Liver (tissue), 3 donors: Measurements from ENCODE around the gene ACVR2B.

Source experiments
- FOXA1 ChIP-seq: IDR thresholded peaks from 2 replicates; pipeline ENCODE4 v1.6.1; 2016; ENCODE audit warnings: antibody characterized with exemption
- HNF4A ChIP-seq, 2 donors: conservative IDR thresholded peaks; 2 replicates each; pipeline ENCODE4 v1.6.1; 2016; ENCODE audit warnings: antibody characterized with exemption in 2 of 2, mild to moderate bottlenecking in 2 of 2
- HNF4G ChIP-seq: IDR thresholded peaks from 2 replicates; pipeline ENCODE4 v1.6.1; 2016; ENCODE audit warnings: antibody characterized with exemption
- RAD21 ChIP-seq, 2 donors: IDR thresholded peaks; 2 replicates each; pipeline ENCODE4 v1.6.1; 2016; ENCODE audit warnings: antibody characterized with exemption in 2 of 2, mild to moderate bottlenecking in 2 of 2
- TF ChIP-seq, protein P1 (sequence below): fragments of 150-350 bp; IDR thresholded peaks from 2 replicates; pipeline ENCODE4 v1.5.1; 2017; ENCODE audit warnings: improper control_type of control experiment, low read depth, low read length; ENCODE audit not compliant: missing input control
- TF ChIP-seq, protein P2 (sequence below): IDR thresholded peaks from 2 replicates; pipeline ENCODE4 v1.6.1; 2016; ENCODE audit warnings: antibody characterized with exemption, mild to moderate bottlenecking
- TF ChIP-seq, protein P3 (sequence below): IDR thresholded peaks from 2 replicates; pipeline ENCODE4 v1.6.1; 2016; ENCODE audit warnings: antibody characterized with exemption
- donor health status: healthy.
- donor health status: healthy.

DNA sequence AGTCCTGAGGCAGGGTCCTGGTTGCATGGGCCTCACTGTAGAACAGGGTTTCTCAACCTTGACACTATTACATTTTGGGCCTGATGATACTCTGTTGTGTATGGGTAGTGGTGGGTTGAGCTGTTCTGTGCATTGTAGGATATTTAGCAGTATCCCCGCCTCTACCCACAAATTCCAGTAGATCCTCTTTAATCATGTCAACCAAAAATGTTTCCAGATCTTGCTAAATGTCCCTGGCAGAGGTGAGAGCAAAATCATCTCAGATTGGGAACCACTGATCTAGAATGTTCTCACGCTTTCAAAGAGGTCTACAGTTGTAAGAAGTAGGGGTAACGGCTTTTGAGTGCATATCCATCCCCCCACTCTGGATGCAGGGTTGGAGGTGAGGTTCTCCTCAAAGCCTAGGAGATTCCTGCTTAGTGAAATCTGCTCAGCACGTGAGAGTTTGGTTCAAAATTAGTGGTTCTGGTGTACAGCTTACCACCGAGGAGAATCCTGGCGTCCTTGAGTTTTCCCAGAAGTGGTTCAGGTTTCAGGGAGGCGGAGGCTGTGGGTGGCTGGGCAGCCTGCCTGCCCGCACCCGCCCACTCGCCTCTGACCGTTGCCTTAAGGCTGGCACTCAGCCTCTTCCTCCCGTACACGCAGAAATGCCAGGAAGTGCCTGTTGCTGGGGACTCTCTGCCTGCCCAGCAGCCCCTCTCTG, 5.3 kb downstream of the ACVR2B start:
- TF ChIP-seq, protein P1, sequence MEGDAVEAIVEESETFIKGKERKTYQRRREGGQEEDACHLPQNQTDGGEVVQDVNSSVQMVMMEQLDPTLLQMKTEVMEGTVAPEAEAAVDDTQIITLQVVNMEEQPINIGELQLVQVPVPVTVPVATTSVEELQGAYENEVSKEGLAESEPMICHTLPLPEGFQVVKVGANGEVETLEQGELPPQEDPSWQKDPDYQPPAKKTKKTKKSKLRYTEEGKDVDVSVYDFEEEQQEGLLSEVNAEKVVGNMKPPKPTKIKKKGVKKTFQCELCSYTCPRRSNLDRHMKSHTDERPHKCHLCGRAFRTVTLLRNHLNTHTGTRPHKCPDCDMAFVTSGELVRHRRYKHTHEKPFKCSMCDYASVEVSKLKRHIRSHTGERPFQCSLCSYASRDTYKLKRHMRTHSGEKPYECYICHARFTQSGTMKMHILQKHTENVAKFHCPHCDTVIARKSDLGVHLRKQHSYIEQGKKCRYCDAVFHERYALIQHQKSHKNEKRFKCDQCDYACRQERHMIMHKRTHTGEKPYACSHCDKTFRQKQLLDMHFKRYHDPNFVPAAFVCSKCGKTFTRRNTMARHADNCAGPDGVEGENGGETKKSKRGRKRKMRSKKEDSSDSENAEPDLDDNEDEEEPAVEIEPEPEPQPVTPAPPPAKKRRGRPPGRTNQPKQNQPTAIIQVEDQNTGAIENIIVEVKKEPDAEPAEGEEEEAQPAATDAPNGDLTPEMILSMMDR, result no peak
- TF ChIP-seq, protein P2, sequence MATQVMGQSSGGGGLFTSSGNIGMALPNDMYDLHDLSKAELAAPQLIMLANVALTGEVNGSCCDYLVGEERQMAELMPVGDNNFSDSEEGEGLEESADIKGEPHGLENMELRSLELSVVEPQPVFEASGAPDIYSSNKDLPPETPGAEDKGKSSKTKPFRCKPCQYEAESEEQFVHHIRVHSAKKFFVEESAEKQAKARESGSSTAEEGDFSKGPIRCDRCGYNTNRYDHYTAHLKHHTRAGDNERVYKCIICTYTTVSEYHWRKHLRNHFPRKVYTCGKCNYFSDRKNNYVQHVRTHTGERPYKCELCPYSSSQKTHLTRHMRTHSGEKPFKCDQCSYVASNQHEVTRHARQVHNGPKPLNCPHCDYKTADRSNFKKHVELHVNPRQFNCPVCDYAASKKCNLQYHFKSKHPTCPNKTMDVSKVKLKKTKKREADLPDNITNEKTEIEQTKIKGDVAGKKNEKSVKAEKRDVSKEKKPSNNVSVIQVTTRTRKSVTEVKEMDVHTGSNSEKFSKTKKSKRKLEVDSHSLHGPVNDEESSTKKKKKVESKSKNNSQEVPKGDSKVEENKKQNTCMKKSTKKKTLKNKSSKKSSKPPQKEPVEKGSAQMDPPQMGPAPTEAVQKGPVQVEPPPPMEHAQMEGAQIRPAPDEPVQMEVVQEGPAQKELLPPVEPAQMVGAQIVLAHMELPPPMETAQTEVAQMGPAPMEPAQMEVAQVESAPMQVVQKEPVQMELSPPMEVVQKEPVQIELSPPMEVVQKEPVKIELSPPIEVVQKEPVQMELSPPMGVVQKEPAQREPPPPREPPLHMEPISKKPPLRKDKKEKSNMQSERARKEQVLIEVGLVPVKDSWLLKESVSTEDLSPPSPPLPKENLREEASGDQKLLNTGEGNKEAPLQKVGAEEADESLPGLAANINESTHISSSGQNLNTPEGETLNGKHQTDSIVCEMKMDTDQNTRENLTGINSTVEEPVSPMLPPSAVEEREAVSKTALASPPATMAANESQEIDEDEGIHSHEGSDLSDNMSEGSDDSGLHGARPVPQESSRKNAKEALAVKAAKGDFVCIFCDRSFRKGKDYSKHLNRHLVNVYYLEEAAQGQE, result no peak
- TF ChIP-seq RAD21 (IDR thresholded peaks at IDR 0.05) (peak in 1 of 2 donors; percentile 9), HNF4A (conservative IDR thresholded peaks at IDR 0.05) (peak; percentile 37 to 56), FOXA1 (no peak), HNF4G (no peak)
- TF ChIP-seq, protein P3, sequence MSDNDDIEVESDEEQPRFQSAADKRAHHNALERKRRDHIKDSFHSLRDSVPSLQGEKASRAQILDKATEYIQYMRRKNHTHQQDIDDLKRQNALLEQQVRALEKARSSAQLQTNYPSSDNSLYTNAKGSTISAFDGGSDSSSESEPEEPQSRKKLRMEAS, result peak; percentile 85
